GM12865 (cell line): ENCODE results near the gene TFCP2.

Experiments
- DNase-seq: peaks from one replicate; pipeline ENCODE4 v3.0.0; 2010; ENCODE audit warnings: low read depth
- H3K4me3 ChIP-seq: 2 replicates; pipeline ENCODE4 v1.5.1; 2011; ENCODE audit warnings: mild to moderate bottlenecking, low read depth, low read length, control low read depth
- CTCF ChIP-seq: IDR thresholded peaks from 2 replicates; pipeline ENCODE4 v1.5.1; 2011; ENCODE audit warnings: low read length, control low read depth, low read depth, inconsistent platforms; ENCODE audit not compliant: insufficient read depth; ENCODE audit errors: missing control alignments

TFCP2 gene

GRCh38 chr12:51076236-51076930, 96.6 kb downstream of the TFCP2 start:
- no peak for TF ChIP-seq CTCF
- no peak for DNase-seq
- no peak overlapping the region for H3K4me3 ChIP-seq

- no peak for DNase-seq
These were observed 97.5 kb downstream of the TFCP2 start for GRCh38 chr12:51075390-51075789.

GRCh38 chr12:51071663-51072062, 101.3 kb downstream of the TFCP2 start:
- no peak for TF ChIP-seq CTCF
- DNase-seq, result no peak
- no peak overlapping the region for H3K4me3 ChIP-seq

More at GRCh38 chr12:51075390-51075789, 97.5 kb downstream of the TFCP2 start:
- no peak for TF ChIP-seq CTCF
- no peak overlapping the region for H3K4me3 ChIP-seq

GRCh38 chr12:51070004-51070403, 102.9 kb downstream of the TFCP2 start:
- no peak for DNase-seq
- H3K4me3 ChIP-seq, result no peak overlapping the region
- no peak for TF ChIP-seq CTCF

- no peak for TF ChIP-seq CTCF
- no peak for DNase-seq
- H3K4me3 ChIP-seq, result no peak overlapping the region
These were observed 105.2 kb downstream of the TFCP2 start for GRCh38 chr12:51067771-51068170.

GRCh38 chr12:51067229-51067628, 105.7 kb downstream of the TFCP2 start:
- no peak overlapping the region for H3K4me3 ChIP-seq
- TF ChIP-seq CTCF, result no peak
- DNase-seq, result no peak

- H3K4me3 ChIP-seq, result no peak overlapping the region
- no peak for DNase-seq
- no peak for TF ChIP-seq CTCF
These were observed 107.4 kb downstream of the TFCP2 start for GRCh38 chr12:51065530-51065929.
